ENCODE measurements around the gene PRDM10.

- TF ChIP-seq CTCF (conservative IDR thresholded peaks at IDR 0.05; ENCODE audit: low read depth, low read length), result no peak
- TF ChIP-seq EZH2 (IDR thresholded peaks at IDR 0.05; ENCODE audit: borderline replicate concordance, low read depth, low read length, poor library complexity, severe bottlenecking), result no peak
These were observed 50.8 kb downstream of the PRDM10 start for GRCh38 chr11:129951866-129952262.

All from A673 (cell line).